C1 segment of cervical spinal cord (tissue), 14 donors: ENCODE results near the gene RTBDN.
"Not testable (repeated sequence)": the region's sequence is repeated elsewhere in the genome, so short reads cannot be mapped to it uniquely, and the experiment has no call there.

Experiments
- DNase-seq, 14 donors: peaks; one replicate each; lab custom pipeline; 2025; lab: John Stamatoyannopoulos, UW

Gene RTBDN

GRCh38 chr19:12825254-12826131 is 8.9 kb downstream of the RTBDN start:
- DNase-seq = no peak

DNA sequence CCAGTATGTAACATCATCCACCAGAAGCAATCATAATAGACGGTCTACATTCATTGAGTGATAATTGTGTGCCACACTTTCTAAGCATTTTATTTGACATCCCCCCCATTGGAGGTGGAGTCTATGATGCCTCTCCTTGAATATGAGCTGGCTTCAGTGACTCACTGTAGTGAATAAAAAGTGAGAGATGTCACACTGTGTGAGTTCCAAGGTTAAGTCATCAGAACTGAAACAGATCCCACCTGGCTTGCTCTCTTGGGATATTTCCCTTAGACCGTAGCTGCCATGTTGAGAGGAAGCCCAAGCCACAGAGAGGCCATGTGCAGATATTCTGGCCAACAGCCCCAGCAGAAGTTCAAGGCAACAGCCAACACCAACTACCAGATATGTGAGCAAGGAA is 12.6 kb downstream of the RTBDN start:
- no peak for DNase-seq

DNA sequence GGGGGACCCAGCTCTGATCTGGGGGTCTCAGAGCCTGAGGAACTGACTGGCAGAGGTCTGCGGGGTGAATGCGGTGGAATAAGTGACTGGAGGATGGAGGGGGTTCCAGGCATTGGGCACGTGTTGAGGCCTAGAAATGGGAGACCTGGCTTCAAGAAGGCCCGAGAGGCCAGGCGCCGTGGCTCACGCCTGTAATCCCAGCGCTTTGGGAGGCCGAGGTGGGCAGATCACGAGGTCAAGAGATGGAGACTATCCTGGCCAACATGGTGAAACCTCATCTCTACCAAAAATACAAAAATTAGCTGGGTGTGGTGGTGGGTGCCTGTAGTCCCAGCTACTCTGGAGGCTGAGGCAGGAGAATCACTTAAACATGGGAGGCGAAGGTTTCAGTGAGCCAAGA is 16.6 kb downstream of the RTBDN start:
- not testable (repeated sequence) for DNase-seq

- DNase-seq = not testable (repeated sequence)
Observed at GRCh38 chr19:12817188-12817587, 17.2 kb downstream of the RTBDN start.

GRCh38 chr19:12815088-12815487 is 19.3 kb downstream of the RTBDN start:
- DNase-seq = no peak

- DNase-seq = peak in 13 of 14 donors; percentile 56 to 86 (median 68)
Observed at GRCh38 chr19:12806242-12807081, 27.9 kb downstream of the RTBDN start, which contains the start of gene RNASEH2A. Gene RNASEH2A (plus strand): TSS chr19:12806584. CDS start chr19:12806674, 90 bp downstream.

- DNase-seq = no peak
Observed at GRCh38 chr19:12804051-12804450, 30.3 kb downstream of the RTBDN start.

DNA sequence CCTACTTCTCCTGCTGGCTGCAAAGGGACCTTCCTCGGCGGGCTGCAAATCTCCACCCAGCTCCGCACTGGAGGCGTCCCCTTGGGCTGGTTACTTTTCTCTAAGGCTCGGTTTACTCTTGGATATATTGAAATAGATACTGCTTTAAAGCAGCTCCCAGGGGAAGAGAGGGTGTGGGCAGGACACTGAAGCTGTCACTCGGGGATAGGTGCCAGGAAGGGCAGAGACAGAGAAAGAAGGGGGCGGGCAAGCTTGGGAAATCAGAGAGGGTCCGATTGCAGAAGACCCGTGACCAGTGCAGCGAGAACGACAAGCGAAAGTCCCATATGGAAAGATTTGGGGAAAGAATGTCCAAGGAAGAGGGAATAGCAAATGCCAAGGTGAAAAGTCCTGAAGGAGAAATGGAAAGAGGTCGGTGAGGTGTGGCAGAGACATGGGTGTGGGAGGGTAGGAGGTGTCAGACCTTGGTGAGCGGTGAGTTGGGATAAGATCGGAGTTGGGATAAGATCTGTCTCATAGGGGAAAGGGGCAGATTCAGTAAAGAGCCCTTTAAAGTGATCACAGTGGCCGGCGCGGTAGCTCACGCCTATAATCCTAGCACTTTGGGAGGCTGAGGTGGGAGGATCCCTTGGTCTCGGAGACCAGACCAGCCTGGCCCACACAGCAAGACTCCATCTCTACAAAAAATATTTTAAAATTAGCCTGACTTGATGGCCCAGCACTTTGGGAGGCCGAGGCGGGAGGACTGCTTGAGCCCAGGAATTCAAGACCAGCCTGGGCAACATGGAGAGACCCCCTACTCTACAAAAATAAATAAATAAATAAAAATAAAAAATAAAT is 31.9 kb downstream of the RTBDN start:
- DNase-seq = peak in 3 of 14 donors; percentile 18 to 77 (median 49)

- peak in 11 of 14 donors; percentile 38 to 82 (median 59) for DNase-seq
Observed at GRCh38 chr19:12801466-12802266, 32.7 kb downstream of the RTBDN start, which contains the start of the genes PRDX2 and THSD8. Gene PRDX2 (minus strand): TSS chr19:12801800. CDS start chr19:12801261, 539 bp downstream. Gene THSD8 (plus strand): TSS chr19:12802069. CDS start chr19:12802072, 3 bp downstream.

DNA sequence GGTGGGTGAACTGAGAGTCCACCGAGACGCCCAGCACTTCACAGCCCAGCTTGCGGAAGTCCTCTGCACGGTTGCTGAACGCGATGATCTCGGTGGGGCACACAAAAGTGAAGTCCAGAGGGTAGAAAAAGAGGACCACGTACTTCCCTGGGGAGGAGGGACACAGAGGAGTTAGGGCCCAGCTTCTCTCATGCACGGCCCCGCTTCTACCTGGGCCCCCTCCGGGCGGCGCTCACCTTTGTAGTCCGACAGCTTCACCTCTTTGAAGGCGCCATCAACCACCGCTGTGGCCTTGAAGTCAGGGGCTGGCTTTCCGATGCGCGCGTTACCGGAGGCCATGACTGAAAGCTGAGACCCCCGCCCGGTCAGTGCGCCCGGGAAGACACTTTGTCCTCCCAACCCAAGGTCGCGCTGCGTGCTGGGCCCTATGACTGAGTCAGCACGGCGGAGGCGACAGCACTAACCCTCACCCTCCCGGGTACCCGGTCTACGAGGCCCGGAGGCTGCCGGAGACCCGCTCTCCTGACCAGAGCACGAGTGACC is 33.4 kb downstream of the RTBDN start:
- DNase-seq = peak in 3 of 14 donors; percentile 28 to 39 (median 36)

GRCh38 chr19:12800466-12800770 is 34.0 kb downstream of the RTBDN start:
- DNase-seq = no peak

DNA sequence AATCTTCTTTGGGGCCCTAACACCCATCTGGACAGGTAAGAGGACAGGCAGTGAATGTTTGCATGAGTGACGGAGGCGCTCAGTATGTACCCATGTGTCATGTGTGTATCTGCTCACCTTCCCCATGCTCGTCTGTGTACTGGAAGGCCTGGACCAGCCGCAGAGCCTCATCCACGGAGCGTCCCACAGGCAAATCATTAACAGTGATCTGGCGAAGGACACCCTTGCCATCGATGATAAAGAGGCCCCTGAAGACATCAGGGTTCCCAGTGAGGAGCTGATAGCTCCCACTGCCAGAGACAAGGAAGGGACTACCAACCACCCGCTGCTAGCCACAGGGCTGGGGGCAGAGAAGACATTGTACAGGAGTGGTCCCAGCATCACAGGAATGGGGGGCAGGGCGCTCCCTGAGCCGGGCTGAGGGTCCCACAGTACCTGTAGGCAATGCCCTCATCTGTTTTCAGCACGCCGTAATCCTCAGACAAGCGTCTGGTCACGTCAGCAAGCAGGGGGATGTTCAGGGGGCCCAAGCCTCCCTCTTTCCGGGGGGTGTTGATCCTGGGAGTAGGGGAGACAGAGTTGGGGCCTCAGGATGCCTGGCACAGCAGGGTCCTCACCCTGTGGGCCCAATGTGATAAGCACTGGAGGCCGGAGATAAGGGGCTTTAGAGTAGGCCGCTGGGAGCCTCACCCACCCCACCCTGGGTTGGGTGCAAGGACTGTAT is 34.5 kb downstream of the RTBDN start:
- DNase-seq = no peak

DNA sequence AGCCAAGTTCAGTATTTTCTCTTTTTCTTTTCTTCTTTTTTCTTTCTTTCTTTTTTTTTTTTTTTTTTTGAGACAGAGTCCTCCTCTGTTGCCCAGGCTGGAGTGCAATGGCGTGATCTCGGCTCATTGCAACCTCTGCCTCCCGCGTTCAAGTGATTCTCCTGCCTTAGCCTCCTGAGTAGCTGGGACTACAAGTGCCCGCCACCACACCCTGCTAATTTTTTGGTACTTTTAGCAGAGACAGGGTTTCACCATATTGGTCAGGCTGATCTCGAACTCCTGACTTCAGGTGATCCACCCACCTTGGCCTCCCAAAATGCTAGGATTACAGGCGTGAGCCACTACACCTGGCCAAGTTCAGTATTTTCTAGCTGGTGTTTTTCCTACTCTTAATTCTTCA is 36.8 kb downstream of the RTBDN start:
- DNase-seq = not testable (repeated sequence)

- no peak for DNase-seq
Observed at GRCh38 chr19:12797141-12797587, 37.2 kb downstream of the RTBDN start.

DNA sequence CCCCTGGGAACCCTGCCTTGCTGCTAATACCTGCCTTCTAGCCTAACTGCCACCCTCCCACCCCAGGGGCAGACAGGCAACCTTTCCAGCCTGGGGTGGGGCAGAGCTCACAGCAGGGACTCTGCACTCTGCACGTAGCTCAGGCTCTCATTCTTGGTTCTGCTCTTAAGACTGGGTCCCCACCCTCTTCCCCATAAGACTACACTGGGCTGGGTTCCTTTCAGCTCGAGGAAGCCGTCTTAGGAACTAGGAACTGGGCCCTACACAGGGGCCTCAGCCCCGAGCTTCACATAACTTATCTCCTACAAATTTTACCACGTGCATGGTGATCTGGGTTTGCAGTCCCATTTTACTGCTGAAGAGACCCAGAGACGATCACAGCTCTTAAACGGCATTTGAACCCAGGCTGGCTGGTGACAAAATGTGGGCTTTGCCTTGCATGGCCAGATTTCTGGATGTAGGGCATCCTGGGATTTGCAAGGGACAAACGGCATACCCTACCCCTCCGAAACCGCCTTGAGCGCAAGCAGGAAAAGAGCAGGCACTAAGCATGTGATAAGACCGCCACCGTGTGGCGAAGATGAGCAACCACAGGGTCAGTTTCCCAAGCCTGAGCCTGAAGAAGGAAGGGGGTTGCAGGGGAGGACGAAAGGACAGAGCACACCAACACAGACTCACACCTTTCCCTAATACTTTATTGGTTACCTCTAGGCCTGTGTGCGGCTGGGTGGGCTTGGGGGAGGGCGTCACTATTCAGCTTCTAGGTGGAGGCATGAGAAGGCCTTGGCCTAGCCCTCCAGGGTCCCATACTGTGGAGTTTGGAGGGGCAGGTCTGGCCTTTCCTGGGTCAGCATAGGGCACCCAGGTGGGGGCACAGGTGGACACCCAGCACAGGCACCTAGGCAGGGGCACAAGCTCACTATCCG is 38.0 kb downstream of the RTBDN start:
- peak in 10 of 14 donors; percentile 36 to 71 (median 58) for DNase-seq

- no peak for DNase-seq
Observed at GRCh38 chr19:12794971-12795381, 39.4 kb downstream of the RTBDN start.

DNA sequence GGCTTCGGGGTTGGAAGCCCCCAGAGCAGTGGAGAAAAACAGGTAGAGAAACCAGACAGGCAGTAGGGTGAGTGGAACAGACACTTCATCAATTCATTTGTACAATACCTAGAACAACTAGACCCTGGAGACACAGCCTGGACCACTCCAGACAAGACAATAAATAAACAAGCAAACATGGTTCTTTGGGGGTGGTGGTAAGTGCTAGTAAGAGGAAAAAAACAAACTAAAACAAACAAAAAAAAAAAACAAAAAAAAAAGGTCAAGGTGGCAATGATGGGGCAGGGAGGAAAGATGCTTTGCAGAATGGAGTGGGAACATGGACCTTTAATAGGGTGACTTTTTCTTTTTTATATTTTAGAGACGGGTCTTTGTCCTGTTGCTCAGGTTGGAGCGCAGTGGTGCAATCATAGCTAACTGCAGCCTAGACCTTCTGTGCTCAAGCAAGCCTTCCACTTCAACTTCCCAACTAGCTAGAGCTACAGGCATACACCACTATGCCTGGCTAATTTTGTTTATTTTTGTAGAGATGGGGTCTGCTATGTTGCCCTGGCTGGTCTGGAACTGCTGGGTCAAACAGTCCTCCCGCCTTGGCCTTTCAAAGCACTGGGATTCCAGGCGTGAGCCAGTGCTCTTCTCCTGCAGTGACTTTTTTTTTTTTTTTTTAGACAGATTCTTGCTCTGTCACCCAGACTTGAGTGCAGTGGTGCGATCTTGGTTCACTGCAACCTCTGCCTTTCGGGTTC is 40.0 kb downstream of the RTBDN start:
- DNase-seq = no peak
